K562 (cell line): ENCODE data around the gene SPARC. TPM values are rescaled to one million over a fixed set of nuclear protein-coding genes. Genes with fewer than 3 reads are reported as not detected.

Experiments
- ATAC-seq: fragments of 200-7000 bp; cut with Tn5 transposase; 3 replicates; pipeline ENCODE4 v1.9.1; 2020; ENCODE audit warnings: moderate library complexity
- BruUV-seq: library from RNA; stranded (reverse); fragments of 400-500 nt; replicated peaks from 2 replicates; lab custom pipeline; 2021; lab: Mats Ljungman, UMichigan
- CTCF ChIA-PET: fragments of 300-600 bp; formaldehyde crosslinking; extraction: SDS; loops from one replicate; lab custom pipeline; 2021; ENCODE audit warnings: low intra/inter-chr PET ratio; lab: Yijun Ruan, JAX
- POLR2A ChIA-PET: fragments of 300-600, 350-650 bp; sonication (Branson Sonifier 250); formaldehyde crosslinking; extraction: SDS; loops from one replicate; lab custom pipeline; 2021; ENCODE audit warnings: antibody characterized with exemption, inconsistent platforms; lab: Yijun Ruan, JAX
- DNase-seq, 4 experiments: peaks; one replicate each; pipeline versions ENCODE4 v3.0.0 to v3.0.0-alpha.2; 2011 to 2018; ENCODE audit warnings: low spot score in 3 of 4, mixed read lengths in 3 of 4; ENCODE audit errors: extremely low read depth in 1 of 4
- FAIRE-seq: peaks from 2 replicates; lab custom pipeline; 2011; peaks lifted over from hg19 to GRCh38; lab: Jason Lieb, UNC
- H2AFZ ChIP-seq: 2 replicates; pipeline ENCODE4 v1.6.0; 2011; ENCODE audit warnings: low read depth, low read length, control low read depth, inconsistent platforms
- H3K27ac ChIP-seq: fragments of 200-600 bp; 3 replicates; pipeline ENCODE4 v1.8.0; 2011; ENCODE audit warnings: low read depth, mild to moderate bottlenecking, control low read depth, inconsistent platforms, low read length, moderate library complexity, mixed read lengths; ENCODE audit errors: extremely low read depth
- H3K27me3 ChIP-seq, 2 experiments: fragments of 300-600 bp in 1 of 2; 2 replicates in 1 of 2; 3 replicates in 1 of 2; pipeline versions ENCODE4 v1.6.0 to v1.8.0; 2011; ENCODE audit warnings: inconsistent platforms in 2 of 2, low read length in 2 of 2, mild to moderate bottlenecking in 1 of 2, mixed read lengths in 1 of 2, moderate library complexity in 1 of 2; ENCODE audit not compliant: control insufficient read depth in 2 of 2, insufficient read depth in 2 of 2
- H3K36me3 ChIP-seq: fragments of 300-600 bp; 3 replicates; pipeline ENCODE4 v1.8.0; 2011; ENCODE audit warnings: mild to moderate bottlenecking, low read length, inconsistent platforms; ENCODE audit not compliant: control insufficient read depth, insufficient read depth
- H3K4me1 ChIP-seq, 2 experiments: fragments of 200-600 bp in 1 of 2; replicated peaks in 1 of 2; 2 replicates in 1 of 2; 3 replicates in 1 of 2; pipeline versions ENCODE4 v1.5.1 to v1.8.0; 2011; ENCODE audit warnings: inconsistent platforms in 2 of 2, low read length in 2 of 2, mild to moderate bottlenecking in 1 of 2, mixed read lengths in 1 of 2, moderate library complexity in 1 of 2; ENCODE audit not compliant: control insufficient read depth in 2 of 2, insufficient read depth in 2 of 2
- H3K4me2 ChIP-seq: 2 replicates; pipeline ENCODE4 v1.6.1; 2011; ENCODE audit warnings: low read length, control low read depth, inconsistent platforms, mixed read lengths; ENCODE audit not compliant: insufficient read depth
- H3K4me3 ChIP-seq: fragments of 200-600 bp; sonication (generic), shearing (Covaris generic); 2 replicates; pipeline ENCODE4 v1.5.1; 2016; ENCODE audit warnings: control low read depth, inconsistent platforms
- H3K79me2 ChIP-seq: fragments of 200-600 bp; 3 replicates; pipeline ENCODE4 v1.8.0; 2011; ENCODE audit warnings: low read length, inconsistent platforms; ENCODE audit not compliant: control insufficient read depth, insufficient read depth
- H3K9ac ChIP-seq, 2 experiments: 2 replicates each; pipeline versions ENCODE4 v1.6.0 to v1.6.1; 2011; ENCODE audit warnings: low read depth in 2 of 2, low read length in 2 of 2, control low read depth in 1 of 2, inconsistent platforms in 1 of 2, mild to moderate bottlenecking in 1 of 2, mixed read lengths in 1 of 2; ENCODE audit not compliant: insufficient read depth in 1 of 2
- H3K9me1 ChIP-seq: one replicate; pipeline ENCODE4 v1.6.0; 2011; ENCODE audit warnings: inconsistent platforms, mild to moderate bottlenecking, low read length, moderate library complexity; ENCODE audit not compliant: control insufficient read depth, insufficient read depth
- H3K9me3 ChIP-seq: replicated peaks from 2 replicates; pipeline ENCODE4 v1.5.1; 2011; ENCODE audit warnings: low read depth, low read length, inconsistent platforms; ENCODE audit not compliant: control insufficient read depth, insufficient read depth
- H4K20me1 ChIP-seq: replicated peaks from 2 replicates; pipeline ENCODE4 v1.6.1; 2011; ENCODE audit warnings: low read length, inconsistent platforms, mixed read lengths; ENCODE audit not compliant: control insufficient read depth, insufficient read depth
- C11orf30 ChIP-seq: fragments of 450-650 bp; IDR thresholded peaks from 2 replicates; pipeline ENCODE4 v1.6.1; 2016; ENCODE audit warnings: low read depth, mild to moderate bottlenecking
- CTCFL ChIP-seq: IDR thresholded peaks from 2 replicates; pipeline ENCODE4 v1.6.1; 2011; ENCODE audit warnings: borderline replicate concordance, low read depth, mild to moderate bottlenecking, moderate library complexity, low read length; ENCODE audit not compliant: insufficient read depth, poor library complexity, severe bottlenecking
- RAD21 ChIP-seq, 2 experiments: fragments of 250-450 bp in 1 of 2; fragments of 450-650 bp in 1 of 2; sonication (Bioruptor Pico) in 1 of 2; formaldehyde crosslinking in 1 of 2; IDR thresholded peaks in 1 of 2; conservative IDR thresholded peaks in 1 of 2; 2 replicates each; pipeline versions ENCODE4 v1.4.0 to v1.8.0; 2020 to 2022; ENCODE audit warnings: mild to moderate bottlenecking in 2 of 2, moderate library complexity in 1 of 2
- SIRT6 ChIP-seq: IDR thresholded peaks from one replicate; pipeline ENCODE4 v1.6.1; 2012; ENCODE audit warnings: low read depth, mild to moderate bottlenecking, control low read depth, inconsistent platforms, low read length, moderate library complexity
- TGIF2 ChIP-seq: sonication (generic); formaldehyde crosslinking; IDR thresholded peaks from 2 replicates; pipeline ENCODE4 v1.8.1; 2022; ENCODE audit warnings: mild to moderate bottlenecking, missing genetic modification reagents, moderate library complexity
- ZBTB5 ChIP-seq: fragments of 450-650 bp; IDR thresholded peaks from 2 replicates; pipeline ENCODE4 v1.6.1; 2017; ENCODE audit warnings: antibody characterized with exemption
- ZNF318 ChIP-seq, 2 experiments: fragments of 450-650 bp; IDR thresholded peaks; 2 replicates each; pipeline ENCODE4 v1.6.1; 2016; ENCODE audit warnings: mild to moderate bottlenecking in 2 of 2, borderline replicate concordance in 1 of 2, low read depth in 1 of 2, moderate library complexity in 1 of 2
- ZNF707 ChIP-seq: fragments of 250-450 bp; sonication (Bioruptor Pico); conservative IDR thresholded peaks from 2 replicates; pipeline ENCODE4 v1.8.0; 2022; ENCODE audit warnings: inconsistent platforms, mild to moderate bottlenecking, moderate library complexity
- whole genome bisulfite sequencing: fragments of 100-300 bp; shearing (Covaris generic); methylation state at CpG from one replicate; pipeline ENCODE4 v1.1.6; 2016; ENCODE audit warnings: low coverage, mixed read lengths; ENCODE audit not compliant: insufficient coverage; ENCODE audit errors: missing lambda C conversion rate; 5-methylcytosine and 5-hydroxymethylcytosine counted together
- in situ Hi-C: fragments of 300-500 bp; cut with MboI; formaldehyde crosslinking; loops from 4 replicates; pipeline ENCODE4 v1.15.0; 2018; ENCODE audit warnings: inconsistent platforms, mixed read lengths
- intact Hi-C: fragments of 100-400 bp; cut with micrococcal nuclease; formaldehyde crosslinking; loops from 2 replicates; pipeline ENCODE4 v1.14.2; 2022
- polyA plus RNA-seq, 8 experiments: library from polyadenylated mRNA; depleted of rRNA in 4 of 8; stranded (reverse) in 5 of 8; unstranded in 3 of 8; fragments of >200 nt; fragmentation: Nextera tagmentation in 2 of 8; fragmentation: Illumina TruSeq in 1 of 8; extraction: Ambion mirVana in 2 of 8; extraction: Trizol in 1 of 8; gene quantifications; 2 replicates each; pipeline versions ENCODE4 v1.2.1 to v1.2.3, GENCODE V29; 2011 to 2014; ENCODE audit warnings: inconsistent platforms in 1 of 8, missing spikeins in 1 of 8
- total RNA-seq, 7 experiments: library from RNA; depleted of rRNA in 6 of 7; stranded (reverse); fragments of >200 nt in 6 of 7; fragmentation: Illumina TruSeq in 2 of 7; extraction: Trizol in 2 of 7; gene quantifications; 2 replicates each; pipeline versions ENCODE4 v1.2.1 to v1.2.3, GENCODE V29; 2011 to 2021; ENCODE audit warnings: low replicate concordance in 1 of 7

The SPARC gene
- total and polyA plus RNA-seq, 9 of the 15 experiments (the other 6 are each of a cell fraction or from before 2014, with no cell fraction given), result 6.1 to 35.6 (median 12.2) TPM

DNA sequence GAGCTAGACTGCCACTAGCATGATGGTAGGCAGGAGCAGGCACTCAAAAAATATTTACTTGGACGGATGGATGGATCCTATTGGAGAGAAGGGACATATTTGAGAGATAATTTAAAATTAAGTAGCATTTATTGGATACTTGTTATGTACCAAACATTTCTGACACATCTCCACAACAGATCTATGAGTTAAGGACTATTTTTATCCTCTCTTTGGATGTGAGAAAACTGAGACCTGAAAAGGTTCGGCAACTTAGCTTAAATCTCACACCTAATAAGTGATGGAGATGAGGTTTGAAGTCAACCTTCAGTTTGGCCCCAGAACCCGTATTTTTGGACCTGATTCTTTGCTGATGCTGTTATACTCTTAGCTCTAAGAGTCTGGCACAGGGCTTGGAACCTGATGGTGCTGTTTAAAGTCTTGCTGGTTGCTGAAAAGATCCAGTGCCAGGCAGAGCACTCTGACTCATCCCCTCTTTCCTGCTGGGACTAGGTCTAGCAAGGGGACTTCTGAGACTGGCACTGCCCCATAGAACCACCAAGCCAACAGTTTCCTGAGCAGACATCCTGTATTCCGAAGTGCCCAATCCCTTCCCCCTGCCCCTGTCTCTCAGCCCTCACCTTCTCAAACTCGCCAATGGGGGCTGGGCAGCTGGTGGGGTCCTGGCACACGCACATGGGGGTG lies 15.6 kb downstream of the SPARC start:
- in situ Hi-C loops (no loop called here), intact Hi-C loops (no loop called here)
- POLR2A ChIA-PET, result interaction anchor here (0.9 to 1.1 kb wide), 3 partner anchors 11 to 23 kb away, joined by 3 read pairs; partner anchors contain the start of gene SPARC
- H4K20me1 ChIP-seq, result peaks cover 3% of the 10 kb centered on the region; the same call in 1 of the 2 replicates
- H3K4me2 ChIP-seq, result no peak overlapping the region
- no peak for ATAC-seq
- no peak for FAIRE-seq
- no peak overlapping the region for H3K27ac ChIP-seq
- H3K27me3 ChIP-seq, result peaks cover 24 to 37% of the 10 kb centered on the region in 2 experiments
- H3K9me3 ChIP-seq, result no peaks in the 10 kb centered on the region
- no peaks in the 10 kb centered on the region for H3K79me2 ChIP-seq
- H3K9me1 ChIP-seq, result no peaks in the 10 kb centered on the region
- H3K9ac ChIP-seq, result no peak overlapping the region
- CTCF ChIA-PET, result no interaction called here
- no peaks in the 10 kb centered on the region for H3K36me3 ChIP-seq
- 7% methylated on average over 6 of the region's 6 CpGs for WGBS
- DNase-seq, result no peak
- H3K4me3 ChIP-seq, result no peak overlapping the region
- H3K4me1 ChIP-seq, result no peaks in the 10 kb centered on the region; a peak in 1 of 5 replicates
- no TSS peak for BruUV-seq
- H2AFZ ChIP-seq, result no peak overlapping the region
- TF ChIP-seq ZBTB5 (no peak), SIRT6 (no peak), ZNF318 (IDR thresholded peaks at IDR 0.05; ENCODE audit: borderline replicate concordance in 1 of 2, low read depth in 1 of 2) (no peak), CTCFL (no peak), C11orf30 (no peak), RAD21 (CRISPR knock-in tag; conservative IDR thresholded peaks at IDR 0.05 in 1 of 2, IDR thresholded peaks at IDR 0.05 in 1 of 2) (no peak), TGIF2 (no peak), ZNF707 (CRISPR knock-in tag) (no peak)
